T follicular helper cell (primary cell): Measurements from ENCODE around the gene NCF4.

Experiments
- DNase-seq: peaks from one replicate; pipeline ENCODE4 v3.0.0-alpha.2; 2020; ENCODE audit warnings: low read depth
- total RNA-seq, 2 experiments: gene quantifications; one replicate each; lab custom pipeline; 2026; lab: John Stamatoyannopoulos, UW

The NCF4 gene
- 3.6 to 28.6 reads per million in 2 experiments for total RNA-seq

GRCh38 chr22:36860821-36861659 lies at the start of gene NCF4:
Gene NCF4, plus strand, starts transcription at chr22:36861006. Its CDS starts 166 bp downstream, at chr22:36861172.
- no peak for DNase-seq

- no peak for DNase-seq
These were observed 49.6 kb upstream of the NCF4 start for GRCh38 chr22:36811094-36811800.

- no peak for DNase-seq
These were observed 46.0 kb upstream of the NCF4 start for GRCh38 chr22:36814801-36815200.

GRCh38 chr22:36815558-36816338 lies 45.1 kb upstream of the NCF4 start:
- no peak for DNase-seq

- DNase-seq = no peak
These were observed 44.5 kb upstream of the NCF4 start for GRCh38 chr22:36816339-36816635.

- no peak for DNase-seq
These were observed 43.9 kb upstream of the NCF4 start, which contains the start of gene PVALB for GRCh38 chr22:36816636-36817524. Gene PVALB, minus strand, starts transcription at chr22:36817035. Its CDS starts 30 bp downstream, at chr22:36817005.

- DNase-seq = no peak
These were observed 43.3 kb upstream of the NCF4 start for GRCh38 chr22:36817525-36817848.

- no peak for DNase-seq
These were observed 42.7 kb upstream of the NCF4 start for GRCh38 chr22:36818010-36818642.

GRCh38 chr22:36819112-36819511 lies 41.7 kb upstream of the NCF4 start:
- no peak for DNase-seq

- DNase-seq = no peak
These were observed 38.2 kb upstream of the NCF4 start for GRCh38 chr22:36822581-36822980.

- no peak for DNase-seq
These were observed 37.5 kb upstream of the NCF4 start for GRCh38 chr22:36823186-36823839.

GRCh38 chr22:36824655-36825054 lies 36.2 kb upstream of the NCF4 start:
- DNase-seq = no peak

GRCh38 chr22:36826262-36826661 lies 34.5 kb upstream of the NCF4 start:
- DNase-seq = no peak

- no peak for DNase-seq
These were observed 32.0 kb upstream of the NCF4 start for GRCh38 chr22:36828815-36829214.

GRCh38 chr22:36829370-36830002 lies 31.3 kb upstream of the NCF4 start:
- no peak for DNase-seq

GRCh38 chr22:36830601-36831000 lies 30.2 kb upstream of the NCF4 start:
- DNase-seq = no peak

GRCh38 chr22:36831206-36831605 lies 29.6 kb upstream of the NCF4 start:
- DNase-seq = no peak

- no peak for DNase-seq
These were observed 29.1 kb upstream of the NCF4 start for GRCh38 chr22:36831717-36832116.

- DNase-seq = no peak
These were observed 27.7 kb upstream of the NCF4 start for GRCh38 chr22:36833073-36833472.

GRCh38 chr22:36835903-36836302 lies 24.9 kb upstream of the NCF4 start:
- DNase-seq = no peak
